Keratinocyte (primary cell): Measurements from ENCODE around the gene CRYAA.
"Not testable (repeated sequence)": the region's sequence is repeated elsewhere in the genome, so short reads cannot be mapped to it uniquely, and the experiment has no call there.

Experiments
- EZH2 ChIP-seq: IDR thresholded peaks from one replicate; pipeline ENCODE4 v1.6.1; 2012; ENCODE audit warnings: inconsistent platforms, mild to moderate bottlenecking, low read length, moderate library complexity
- TF ChIP-seq, protein P1 (sequence below), 3 experiments: IDR thresholded peaks in 1 of 3; conservative IDR thresholded peaks in 1 of 3; optimal IDR thresholded peaks in 1 of 3; 2 replicates in 2 of 3; 3 replicates in 1 of 3; pipeline versions ENCODE3 to v1.5.1; 2011; ENCODE audit warnings: low read length in 3 of 3, mild to moderate bottlenecking in 3 of 3, moderate library complexity in 2 of 3, control low read depth in 1 of 3, inconsistent platforms in 1 of 3; ENCODE audit not compliant: insufficient read depth in 2 of 3; ENCODE audit errors: extremely low read depth in 1 of 3

DNA sequence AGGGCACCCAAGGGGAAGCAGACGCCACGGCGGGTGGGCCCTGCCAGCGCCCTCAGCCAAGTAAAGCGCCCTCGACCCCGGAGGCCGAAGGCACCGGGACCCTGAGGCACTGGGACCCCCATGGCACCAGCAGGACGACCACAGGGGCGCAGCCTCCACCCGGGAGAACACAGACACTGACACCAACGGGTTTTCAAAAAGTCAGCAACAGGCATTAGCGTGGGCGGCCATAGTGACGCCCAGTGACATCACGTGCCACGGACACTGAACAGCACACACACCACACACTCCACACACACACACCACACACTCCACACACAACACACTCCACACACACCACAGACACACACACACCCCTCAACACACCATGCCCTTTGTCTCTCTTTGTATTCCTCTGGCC, 4.6 kb downstream of the CRYAA start:
- not testable (repeated sequence) for TF ChIP-seq EZH2
- TF ChIP-seq, protein P1, sequence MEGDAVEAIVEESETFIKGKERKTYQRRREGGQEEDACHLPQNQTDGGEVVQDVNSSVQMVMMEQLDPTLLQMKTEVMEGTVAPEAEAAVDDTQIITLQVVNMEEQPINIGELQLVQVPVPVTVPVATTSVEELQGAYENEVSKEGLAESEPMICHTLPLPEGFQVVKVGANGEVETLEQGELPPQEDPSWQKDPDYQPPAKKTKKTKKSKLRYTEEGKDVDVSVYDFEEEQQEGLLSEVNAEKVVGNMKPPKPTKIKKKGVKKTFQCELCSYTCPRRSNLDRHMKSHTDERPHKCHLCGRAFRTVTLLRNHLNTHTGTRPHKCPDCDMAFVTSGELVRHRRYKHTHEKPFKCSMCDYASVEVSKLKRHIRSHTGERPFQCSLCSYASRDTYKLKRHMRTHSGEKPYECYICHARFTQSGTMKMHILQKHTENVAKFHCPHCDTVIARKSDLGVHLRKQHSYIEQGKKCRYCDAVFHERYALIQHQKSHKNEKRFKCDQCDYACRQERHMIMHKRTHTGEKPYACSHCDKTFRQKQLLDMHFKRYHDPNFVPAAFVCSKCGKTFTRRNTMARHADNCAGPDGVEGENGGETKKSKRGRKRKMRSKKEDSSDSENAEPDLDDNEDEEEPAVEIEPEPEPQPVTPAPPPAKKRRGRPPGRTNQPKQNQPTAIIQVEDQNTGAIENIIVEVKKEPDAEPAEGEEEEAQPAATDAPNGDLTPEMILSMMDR (optimal IDR thresholded peaks at IDR 0.05 in 1 of 3, IDR thresholded peaks at IDR 0.05 in 1 of 3, conservative IDR thresholded peaks at IDR 0.05 in 1 of 3; ENCODE audit: extremely low read depth in 1 of 3, insufficient read depth in 2 of 3, low read length in 3 of 3) = not testable (repeated sequence)
